ENCODE measurements around the gene PITPNC1.
"Not testable (repeated sequence)": the region's sequence is repeated elsewhere in the genome, so short reads cannot be mapped to it uniquely, and the experiment has no call there.

The PITPNC1 gene

GRCh38 chr17:67376737-67377487 is at the start of gene PITPNC1:
Gene PITPNC1 (plus strand): TSS chr17:67377281.
- DNase-seq, result peak; percentile 86

- DNase-seq, result no peak
These were observed 49.1 kb upstream of the PITPNC1 start for GRCh38 chr17:67328026-67328425.

GRCh38 chr17:67331381-67332161 is 45.5 kb upstream of the PITPNC1 start:
- DNase-seq, result not testable (repeated sequence)

DNA sequence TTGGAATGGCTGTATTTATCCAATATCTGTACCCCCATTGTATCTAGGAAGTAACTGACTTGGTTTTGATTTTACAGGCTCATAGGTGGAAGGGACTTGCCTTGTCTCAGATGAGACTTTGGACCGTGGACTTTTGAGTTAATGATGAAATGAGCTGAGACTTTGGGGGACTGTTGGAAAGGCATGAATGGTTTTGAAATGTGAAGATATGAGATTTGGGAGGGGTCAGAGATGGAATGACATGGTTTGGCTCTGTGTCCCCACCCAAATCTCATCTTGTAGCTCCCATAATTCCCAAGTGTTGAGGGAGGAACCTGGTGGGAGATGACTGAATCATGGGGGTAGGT is 44.9 kb upstream of the PITPNC1 start:
- not testable (repeated sequence) for DNase-seq

GRCh38 chr17:67335245-67335835 is 41.7 kb upstream of the PITPNC1 start:
- no peak for DNase-seq

DNA sequence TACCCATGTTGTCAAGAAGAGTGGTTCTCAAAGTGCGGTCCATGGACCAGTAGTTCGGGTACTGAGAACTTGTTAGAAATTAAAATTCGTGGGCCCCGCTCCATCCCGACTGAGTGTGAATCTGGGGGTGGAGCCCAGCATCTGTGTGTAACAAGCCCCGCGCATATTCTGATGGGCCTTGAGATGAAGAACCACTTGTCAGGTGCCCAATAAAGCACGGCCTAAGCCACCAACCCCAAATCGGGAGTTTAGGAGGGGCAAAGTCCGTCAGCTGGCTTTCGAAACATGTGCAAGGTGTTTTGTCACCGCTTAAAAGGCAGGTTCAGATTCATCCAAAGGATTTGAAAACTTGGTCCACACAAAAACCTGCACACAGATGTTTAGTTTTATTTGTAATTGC is 40.2 kb upstream of the PITPNC1 start:
- no peak for DNase-seq

- DNase-seq, result not testable (repeated sequence)
These were observed 38.7 kb upstream of the PITPNC1 start for GRCh38 chr17:67338353-67338752.

- DNase-seq, result no peak
These were observed 33.8 kb upstream of the PITPNC1 start for GRCh38 chr17:67343237-67343636.

DNA sequence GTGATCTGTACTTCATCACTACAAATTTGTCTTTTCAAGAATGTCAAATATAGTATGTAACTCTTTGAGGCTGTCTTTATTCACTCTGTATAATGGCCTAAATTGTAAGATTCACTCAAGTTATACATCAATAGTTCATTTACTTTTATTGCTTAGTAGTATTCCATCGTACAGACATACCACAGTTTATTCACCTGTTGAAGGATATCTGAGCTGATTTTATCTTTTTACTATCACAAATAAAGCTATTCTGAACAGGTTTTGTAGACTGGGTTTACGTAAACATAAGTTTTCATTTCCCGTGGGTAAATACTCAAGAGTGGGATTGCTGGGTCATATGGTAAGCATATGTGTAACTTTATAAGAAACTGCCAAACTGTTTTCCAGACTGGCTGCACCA is 29.3 kb upstream of the PITPNC1 start:
- DNase-seq, result no peak

GRCh38 chr17:67349420-67349819 is 27.7 kb upstream of the PITPNC1 start:
- no peak for DNase-seq

GRCh38 chr17:67353161-67353560 is 23.9 kb upstream of the PITPNC1 start:
- DNase-seq, result no peak

- DNase-seq, result no peak
These were observed 23.0 kb upstream of the PITPNC1 start for GRCh38 chr17:67353929-67354574.

- no peak for DNase-seq
These were observed 18.5 kb upstream of the PITPNC1 start for GRCh38 chr17:67358612-67359011.

DNA sequence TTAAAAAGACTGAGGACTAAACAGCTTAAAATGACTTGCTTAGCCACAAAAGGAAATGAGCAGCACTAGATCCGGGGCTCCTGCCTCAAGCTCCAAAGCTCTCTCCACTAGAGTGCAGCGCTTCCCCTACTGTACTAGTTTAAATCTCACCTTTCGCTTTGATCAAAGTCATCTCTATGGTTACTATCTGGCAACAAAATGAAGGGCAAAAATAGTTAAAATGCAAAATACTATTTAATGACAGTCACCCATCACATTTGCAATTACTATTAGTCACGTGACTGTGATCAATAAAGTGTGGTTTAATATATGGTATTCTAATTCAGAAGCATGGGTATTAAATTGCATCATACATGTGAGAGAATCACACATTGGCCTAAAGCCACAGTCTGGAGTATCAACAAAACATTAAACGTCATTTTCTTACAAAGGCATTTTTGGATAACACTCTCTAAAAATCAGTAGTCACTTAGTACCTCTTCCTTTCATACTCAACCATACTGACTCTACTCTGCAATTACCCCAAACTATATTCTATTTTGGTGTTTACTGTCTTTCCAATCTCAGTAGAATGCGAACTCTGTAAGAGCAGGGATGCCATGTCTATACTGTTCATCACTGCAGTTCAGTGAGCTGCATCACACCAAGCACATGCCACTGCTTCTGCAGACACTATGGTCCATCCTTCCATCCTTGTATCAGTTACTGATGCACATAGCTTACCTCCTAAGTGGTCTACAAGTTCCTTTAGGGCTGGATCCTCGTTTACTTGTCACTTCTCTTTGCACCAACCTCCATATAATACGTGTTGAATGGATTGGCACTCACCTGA is 16.9 kb upstream of the PITPNC1 start:
- no peak for DNase-seq

- DNase-seq, result no peak
These were observed 16.2 kb upstream of the PITPNC1 start for GRCh38 chr17:67360880-67361279.

- no peak for DNase-seq
These were observed 14.9 kb upstream of the PITPNC1 start for GRCh38 chr17:67362173-67362572.

DNA sequence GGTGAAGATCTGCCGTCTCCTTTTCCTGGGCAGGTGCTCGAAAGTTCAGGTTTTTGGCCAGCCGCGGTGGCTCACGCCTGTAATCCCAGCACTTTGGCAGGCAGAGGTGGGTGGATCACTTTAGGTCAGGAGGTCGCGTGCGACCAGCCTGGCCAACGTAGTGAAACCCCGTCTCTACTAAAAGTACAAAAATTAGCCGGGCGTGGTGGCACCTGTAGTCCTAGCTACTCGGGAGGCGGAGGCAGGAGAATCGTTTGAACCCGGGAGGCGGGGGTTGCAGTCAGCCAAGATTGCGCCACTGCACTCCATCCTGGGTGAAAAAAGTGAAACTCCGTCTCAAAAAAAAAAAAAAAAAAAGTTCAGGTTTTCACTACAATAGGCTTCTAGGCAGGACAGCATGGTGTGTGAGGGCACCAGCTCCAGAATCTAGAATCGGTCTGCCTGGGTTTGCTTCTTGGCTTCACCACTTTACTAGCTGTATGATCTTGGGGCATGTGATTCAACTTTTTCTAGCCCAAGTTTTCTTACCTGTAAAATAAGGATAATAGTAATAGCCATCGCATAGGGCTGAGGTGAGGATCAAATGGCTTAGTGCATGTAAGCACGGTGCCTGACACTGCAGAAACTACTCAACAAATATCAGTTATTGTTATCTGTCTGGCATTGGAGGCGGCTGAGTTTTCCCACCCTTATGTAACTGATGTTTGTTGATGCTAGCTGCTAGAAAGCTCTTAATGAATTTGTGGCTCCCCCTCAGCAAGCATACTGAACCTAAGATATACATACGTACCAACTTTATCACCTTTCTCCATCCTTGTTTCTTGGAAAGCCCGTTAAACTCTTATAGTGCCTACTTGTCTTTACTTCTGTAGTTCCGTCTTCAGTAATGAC is 12.0 kb upstream of the PITPNC1 start:
- no peak for DNase-seq

- DNase-seq, result peak; percentile 24
These were observed 11.3 kb upstream of the PITPNC1 start for GRCh38 chr17:67365738-67366192.

DNA sequence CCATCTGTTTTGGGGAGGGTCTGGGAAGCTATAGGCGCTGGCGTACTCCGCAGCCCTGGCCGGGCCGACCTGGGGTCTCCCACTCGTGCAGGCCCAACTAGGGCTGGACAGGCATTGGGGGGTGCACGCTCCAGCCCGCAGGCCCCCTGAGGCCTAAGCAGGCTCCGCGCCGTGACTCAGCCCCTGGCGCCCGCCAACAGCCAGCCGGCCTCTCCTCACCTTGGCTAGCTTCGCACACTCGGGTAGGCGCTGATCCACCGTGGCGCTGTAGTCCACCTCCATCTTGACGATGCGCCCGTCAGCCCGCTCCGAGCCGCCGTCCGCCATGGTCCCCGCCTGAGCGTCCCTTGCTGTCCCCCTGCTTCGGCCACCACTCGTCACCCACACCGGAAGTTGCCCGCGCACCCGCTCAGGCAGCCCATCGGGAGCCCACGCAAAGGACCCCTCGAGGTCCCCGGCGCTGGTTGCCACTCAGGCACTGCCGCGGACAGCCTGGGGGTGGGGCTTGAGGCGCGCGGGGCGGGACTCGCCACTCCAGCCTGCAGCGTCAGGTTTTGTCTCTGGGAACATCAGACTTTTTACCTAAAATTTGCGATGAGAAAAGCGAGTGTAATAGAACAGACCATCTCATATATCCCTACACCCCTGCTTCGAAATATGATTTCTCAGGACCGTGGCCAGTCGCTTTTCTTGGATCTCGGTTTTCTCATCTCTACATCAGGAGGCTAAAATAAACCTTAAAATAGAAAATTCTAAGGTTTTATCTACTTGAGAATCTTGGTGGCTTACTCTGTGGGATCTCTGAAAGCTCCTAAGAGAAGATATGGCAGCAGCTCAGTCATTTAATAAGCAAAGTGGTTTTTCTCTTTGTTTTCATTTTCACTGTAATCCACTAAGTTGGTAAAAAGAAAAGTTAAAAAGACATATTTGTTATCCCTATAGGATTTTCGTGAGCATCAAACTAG is 10.6 kb upstream of the PITPNC1 start, which contains the start of gene PSMD12:
PSMD12 (minus strand) TSS at position 385 of the 965 bp plus-strand sequence; CDS start at position 327, 58 bp downstream.
- peak; percentile 92 for DNase-seq

DNA sequence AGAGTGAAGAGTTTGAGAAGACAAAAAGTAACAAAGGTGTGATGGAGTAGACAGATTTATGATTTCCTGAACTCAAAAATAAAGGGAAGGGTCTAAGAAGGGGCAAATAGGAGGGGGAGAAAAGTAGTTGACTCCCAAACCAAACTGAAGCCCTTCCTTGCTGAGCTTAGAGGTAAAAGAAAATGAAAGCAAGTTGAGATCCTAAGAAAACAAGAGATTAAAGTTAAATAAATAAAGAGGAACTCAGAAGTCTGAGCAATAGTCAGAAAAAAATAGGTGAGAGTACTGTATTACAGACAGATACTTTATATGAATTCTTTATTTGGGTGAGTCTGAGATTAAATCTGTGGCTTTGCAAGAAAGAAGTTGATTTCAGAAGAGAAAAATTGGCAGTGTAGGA is 7.4 kb upstream of the PITPNC1 start:
- DNase-seq, result no peak
